ENCODE measurements around the gene FHIP1A. TPM values are rescaled to one million over a fixed set of nuclear protein-coding genes. Genes with fewer than 3 reads are reported as not detected.

Gene FHIP1A
- total RNA-seq, 2 donors from 2014 or later = 31.5 to 33.4 TPM

DNA sequence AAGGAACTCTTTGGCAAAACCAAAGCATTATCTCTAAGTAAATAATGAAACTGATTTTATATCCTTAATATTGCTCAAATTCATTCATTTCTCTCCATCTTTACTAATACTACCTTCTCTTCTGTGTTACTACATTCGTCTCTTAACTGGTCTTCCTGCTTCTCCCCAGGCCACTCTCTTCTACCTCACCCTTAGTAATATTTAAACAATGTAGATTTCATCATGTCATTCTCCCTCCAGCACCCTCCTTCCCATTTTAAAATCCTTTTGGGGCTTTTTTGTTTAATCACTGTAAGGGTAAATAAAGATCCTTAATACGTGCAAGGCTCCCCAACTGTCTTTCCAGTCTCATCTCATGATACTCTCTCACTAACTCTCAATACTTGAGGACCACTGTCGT, 19.4 kb downstream of the FHIP1A start:
- DNase-seq = no peak
- no peak for TF ChIP-seq CTCF (IDR thresholded peaks at IDR 0.05)
- intact Hi-C loops (cut with DNase I) = no loop called here
- no peaks in the 10 kb centered on the region for H3K36me3 ChIP-seq
- no peak overlapping the region for H3K27ac ChIP-seq
- no peak overlapping the region for H3K4me3 ChIP-seq
- H3K27me3 ChIP-seq = no peaks in the 10 kb centered on the region
- no peaks in the 10 kb centered on the region for H3K9me3 ChIP-seq
- no peak overlapping the region for H3K9ac ChIP-seq (ENCODE audit: low read depth in 2 of 2, low read length in 2 of 2)
- no peaks in the 10 kb centered on the region for H3K4me1 ChIP-seq

DNA sequence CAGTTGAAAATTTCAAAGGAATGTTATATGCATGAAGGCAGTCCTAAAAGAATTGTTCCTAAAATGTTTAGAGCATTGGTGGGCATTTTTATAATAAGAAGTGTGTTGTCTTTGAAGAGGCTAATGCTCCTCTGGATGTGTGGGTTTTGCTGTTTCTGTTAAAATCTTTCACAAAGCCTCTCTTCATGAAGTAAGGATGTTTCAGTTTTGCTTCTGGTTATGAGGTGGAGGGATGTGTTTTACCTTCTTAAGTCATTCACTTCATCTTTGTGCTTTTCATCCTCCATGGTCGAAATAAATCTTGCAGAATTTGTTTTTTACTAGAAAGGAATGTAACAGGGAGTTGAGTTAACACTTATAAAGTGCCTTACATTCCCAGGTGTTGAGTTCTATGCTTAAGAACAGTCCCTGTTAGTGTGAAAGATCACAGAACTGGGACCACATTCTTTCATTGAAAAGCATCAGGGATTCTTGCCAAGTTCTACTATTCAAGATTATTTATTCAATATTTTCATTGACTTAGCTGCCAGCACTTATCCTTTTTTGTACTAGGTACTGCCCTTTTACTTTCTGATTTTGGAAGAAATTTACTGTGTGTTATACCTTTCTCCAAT, 21.1 kb downstream of the FHIP1A start:
- TF ChIP-seq CTCF (IDR thresholded peaks at IDR 0.05) = no peak
- Histone ChIP-seq H3K27me3 (no peaks in the 10 kb centered on the region), H3K9ac (ENCODE audit: low read depth in 2 of 2, low read length in 2 of 2) (no peak overlapping the region), H3K36me3 (no peaks in the 10 kb centered on the region), H3K27ac (no peak overlapping the region), H3K9me3 (no peaks in the 10 kb centered on the region), H3K4me3 (no peak overlapping the region), H3K4me1 (no peaks in the 10 kb centered on the region)
- intact Hi-C loops (cut with DNase I) = no loop called here
- DNase-seq = no peak

- no peak for TF ChIP-seq CTCF (IDR thresholded peaks at IDR 0.05)
- no peak overlapping the region for H3K9ac ChIP-seq (ENCODE audit: low read depth in 2 of 2, low read length in 2 of 2)
- no peak for DNase-seq
- H3K27me3 ChIP-seq = no peaks in the 10 kb centered on the region
- H3K27ac ChIP-seq = no peak overlapping the region
- no peak overlapping the region for H3K4me3 ChIP-seq
- H3K36me3 ChIP-seq = no peaks in the 10 kb centered on the region
- intact Hi-C loops (cut with DNase I) = no loop called here
- H3K4me1 ChIP-seq = no peaks in the 10 kb centered on the region
- H3K9me3 ChIP-seq = no peaks in the 10 kb centered on the region
Observed at GRCh38 chr4:151430740-151431457, 21.9 kb downstream of the FHIP1A start.

DNA sequence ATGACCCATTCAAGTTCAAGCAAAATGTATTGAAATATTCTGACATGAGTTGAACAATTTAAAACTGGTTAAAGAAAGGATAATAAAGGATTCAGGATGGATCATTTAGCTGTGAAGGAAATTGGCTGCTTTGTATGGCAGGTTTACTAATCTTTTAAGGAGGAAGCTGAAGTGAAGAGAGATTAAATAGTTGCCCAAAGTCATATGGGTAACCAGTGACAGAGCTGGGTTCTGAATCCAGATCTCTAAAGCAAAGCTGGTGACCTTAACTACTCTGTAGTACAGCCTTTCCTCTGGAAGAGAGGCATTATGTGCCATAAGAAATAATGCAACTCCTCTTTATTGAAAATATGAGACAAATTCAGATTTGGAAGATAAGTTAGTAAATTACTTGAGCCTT, 22.8 kb downstream of the FHIP1A start:
- DNase-seq = no peak
- H3K4me1 ChIP-seq = no peaks in the 10 kb centered on the region
- H3K36me3 ChIP-seq = no peaks in the 10 kb centered on the region
- TF ChIP-seq CTCF (IDR thresholded peaks at IDR 0.05) = no peak
- no peaks in the 10 kb centered on the region for H3K27me3 ChIP-seq
- intact Hi-C loops (cut with DNase I) = no loop called here
- H3K4me3 ChIP-seq = no peak overlapping the region
- no peak overlapping the region for H3K27ac ChIP-seq
- H3K9me3 ChIP-seq = no peaks in the 10 kb centered on the region
- no peak overlapping the region for H3K9ac ChIP-seq (ENCODE audit: low read depth in 2 of 2, low read length in 2 of 2)

- Histone ChIP-seq H3K36me3 (no peaks in the 10 kb centered on the region), H3K27me3 (no peaks in the 10 kb centered on the region), H3K27ac (no peak overlapping the region), H3K9me3 (no peaks in the 10 kb centered on the region), H3K9ac (ENCODE audit: low read depth in 2 of 2, low read length in 2 of 2) (no peak overlapping the region), H3K4me1 (no peaks in the 10 kb centered on the region), H3K4me3 (no peak overlapping the region)
- no peak for DNase-seq
- intact Hi-C loops (cut with DNase I) = no loop called here
- no peak for TF ChIP-seq CTCF (IDR thresholded peaks at IDR 0.05)
Observed at GRCh38 chr4:151432654-151433053, 23.7 kb downstream of the FHIP1A start.
